HG03025 (cell line): ENCODE data around the gene SLC38A2.

Experiments used
- ATAC-seq: cut with Tn5 transposase; IDR thresholded peaks from one replicate; pipeline ENCODE4 v1.9.1; 2021; ENCODE audit warnings: mild to moderate bottlenecking, moderate library complexity; ENCODE audit not compliant: unreplicated experiment, low FRiP score

SLC38A2 gene

DNA sequence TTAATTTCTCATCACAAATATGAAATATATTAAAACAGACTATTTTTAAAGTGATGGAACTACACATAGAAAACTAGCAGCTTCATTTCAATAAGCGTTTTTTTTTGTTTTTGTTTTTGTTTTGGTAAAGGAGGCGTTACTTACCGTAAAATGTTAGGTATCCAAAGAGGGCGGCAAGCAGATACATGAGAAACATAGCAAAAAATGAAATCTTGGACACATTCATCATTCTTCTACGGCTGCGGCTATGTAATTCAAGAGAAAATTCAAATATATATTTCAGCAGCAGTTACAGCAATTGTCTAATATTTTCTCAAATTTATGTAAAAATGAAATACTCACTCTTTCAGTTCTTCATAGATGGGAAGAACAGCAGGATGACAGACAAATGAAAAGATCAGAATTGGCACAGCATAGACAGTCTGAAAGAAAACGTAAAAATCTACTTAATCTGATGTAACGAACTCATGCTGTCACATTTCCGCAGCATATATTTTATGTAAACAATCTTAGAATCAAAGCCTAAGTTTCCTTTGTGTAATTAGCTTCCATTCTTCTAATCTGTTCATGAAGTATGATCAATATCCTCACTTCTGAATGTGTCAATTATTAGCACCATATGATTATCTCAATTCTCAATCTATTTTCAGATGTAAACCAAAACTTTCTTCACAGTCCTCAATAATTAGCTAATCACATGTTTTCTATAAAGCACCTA is 8.8 kb downstream of the SLC38A2 start:
- no peak for ATAC-seq

- no peak for ATAC-seq
These were observed 9.5 kb downstream of the SLC38A2 start for GRCh38 chr12:46362895-46363581.

- ATAC-seq = no peak
These were observed 10.9 kb downstream of the SLC38A2 start for GRCh38 chr12:46361667-46362034.

DNA sequence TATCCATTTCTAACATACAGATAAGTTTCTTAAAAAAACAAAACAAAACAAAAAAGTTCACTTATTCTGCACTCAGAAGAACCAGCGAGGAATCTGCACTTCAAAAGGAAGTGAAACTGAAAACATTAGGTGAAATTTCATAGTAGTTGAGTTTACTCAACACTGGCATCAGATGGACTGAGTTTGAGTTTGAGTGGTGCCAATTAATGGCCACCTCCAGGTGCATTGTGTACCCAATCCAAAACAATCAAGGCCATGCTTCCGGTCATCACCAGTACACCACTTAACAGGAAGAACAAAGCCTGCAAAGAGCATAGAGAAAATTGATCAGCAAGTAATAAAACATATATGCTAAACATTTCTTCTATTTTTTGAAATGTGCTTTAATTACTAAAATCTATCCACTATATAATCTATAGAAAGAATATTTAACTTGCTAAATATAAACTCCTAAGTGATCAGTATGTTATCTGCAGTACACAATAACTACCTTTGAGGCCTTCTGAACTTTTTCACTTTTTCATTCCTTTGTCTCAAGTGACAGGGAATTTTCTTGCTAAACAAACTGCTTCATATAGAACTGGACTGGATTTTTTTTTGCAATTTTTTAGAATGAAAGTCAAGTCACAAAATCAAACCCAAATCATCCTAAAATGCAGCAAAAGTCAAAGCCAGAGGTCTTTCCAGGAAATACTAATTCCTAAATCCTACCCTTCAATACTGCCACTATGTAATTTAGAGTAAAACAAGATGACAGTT is 11.5 kb downstream of the SLC38A2 start:
- ATAC-seq = peak; percentile 61

DNA sequence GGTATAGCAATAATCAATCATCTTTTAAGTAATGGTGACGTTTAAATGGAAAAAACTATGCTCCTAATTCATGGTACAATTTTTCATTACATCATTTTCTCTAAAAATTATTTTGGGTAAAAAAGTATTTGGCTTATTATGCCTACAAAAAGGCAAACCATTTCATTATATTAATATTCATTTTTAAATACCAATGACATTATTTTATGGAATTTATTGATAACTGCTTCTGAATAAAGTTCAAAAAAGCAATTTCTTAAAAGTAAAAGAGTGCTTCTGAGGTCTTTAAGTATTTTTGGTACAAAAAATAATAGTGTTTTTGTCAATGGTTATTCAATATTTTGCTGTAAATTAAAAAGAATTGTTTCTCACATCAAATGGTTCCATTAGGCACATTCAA is 12.2 kb downstream of the SLC38A2 start:
- no peak for ATAC-seq

DNA sequence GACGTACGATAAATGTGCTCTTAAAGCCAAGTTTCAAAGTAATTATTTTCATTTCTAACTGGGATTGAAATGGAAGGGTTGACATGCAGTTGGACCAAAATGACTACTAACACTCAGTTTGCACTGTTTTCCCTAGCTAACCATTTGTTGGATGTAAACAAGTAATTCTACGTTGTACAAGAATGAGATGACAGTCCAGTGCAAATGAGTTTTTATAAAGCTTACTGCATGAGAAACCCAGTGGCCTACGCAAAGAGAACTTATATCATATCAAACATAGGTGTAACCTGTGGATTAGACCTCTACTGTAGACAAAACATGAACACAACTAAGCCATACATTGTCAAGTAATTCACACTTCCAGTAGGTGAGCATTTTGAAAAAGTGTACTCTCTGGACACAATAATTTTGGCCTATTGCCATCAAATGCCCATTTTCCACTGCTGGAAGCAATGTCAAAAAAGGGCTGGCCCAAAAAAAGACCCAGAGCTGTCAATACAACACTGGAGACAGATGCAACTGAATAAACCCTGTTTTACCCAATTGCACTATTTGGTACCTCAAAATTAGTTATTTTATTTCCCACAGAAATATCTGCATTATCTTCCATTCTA is 12.8 kb downstream of the SLC38A2 start:
- ATAC-seq = no peak

GRCh38 chr12:46358791-46359666 is 13.5 kb downstream of the SLC38A2 start:
- no peak for ATAC-seq

- no peak for ATAC-seq
These were observed 14.3 kb downstream of the SLC38A2 start for GRCh38 chr12:46358325-46358700.

- ATAC-seq = no peak
These were observed 14.9 kb downstream of the SLC38A2 start for GRCh38 chr12:46357438-46358324.

- ATAC-seq = no peak
These were observed 15.7 kb downstream of the SLC38A2 start for GRCh38 chr12:46356655-46357437.

GRCh38 chr12:46354802-46355199 is 17.8 kb downstream of the SLC38A2 start:
- no peak for ATAC-seq

- no peak for ATAC-seq
These were observed 18.3 kb downstream of the SLC38A2 start for GRCh38 chr12:46354111-46354801.

GRCh38 chr12:46351886-46352650 is 20.5 kb downstream of the SLC38A2 start:
- ATAC-seq = no peak

- no peak for ATAC-seq
These were observed 21.4 kb downstream of the SLC38A2 start for GRCh38 chr12:46351138-46351537.

DNA sequence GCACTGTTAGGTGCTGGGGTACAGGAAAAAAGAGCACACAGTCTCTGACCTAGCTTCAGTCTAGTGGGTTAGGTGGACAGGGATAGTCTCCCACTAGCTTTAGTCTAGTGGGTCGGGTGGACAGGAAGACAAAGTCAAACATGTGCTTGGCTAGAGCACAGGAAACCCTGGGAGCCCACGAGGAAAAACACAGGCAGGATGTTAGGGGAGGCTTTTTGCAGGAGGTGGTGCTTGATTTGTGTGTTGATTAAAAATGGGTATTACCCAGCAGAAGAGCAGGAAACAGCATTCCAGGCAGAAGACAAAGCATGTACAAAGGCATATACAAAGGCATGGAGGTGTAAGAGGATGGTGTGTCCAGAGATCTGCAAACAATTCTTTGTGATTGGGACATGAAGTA is 23.3 kb downstream of the SLC38A2 start:
- ATAC-seq = no peak

GRCh38 chr12:46343118-46343852 is 29.3 kb downstream of the SLC38A2 start:
- no peak for ATAC-seq
